Peyer's patch (tissue), 4 donors: ENCODE measurements around the gene PRKCA.

Experiments
- POLR2A ChIP-seq, 2 donors: fragments of 450-650 bp; IDR thresholded peaks; one replicate each; pipeline ENCODE4 v1.5.1; 2017; ENCODE audit warnings: antibody characterized with exemption in 2 of 2, mild to moderate bottlenecking in 2 of 2, moderate library complexity in 2 of 2
- TF ChIP-seq, protein P1 (sequence below), 6 experiments: fragments of 450-650 bp in 4 of 6; fragments of 200-600 bp in 2 of 6; sonication (generic) in 1 of 6; IDR thresholded peaks; one replicate each; pipeline ENCODE4 v1.5.1; 2017 to 2019; ENCODE audit warnings: antibody characterized with exemption in 6 of 6, mild to moderate bottlenecking in 3 of 6, moderate library complexity in 1 of 6

- TF ChIP-seq, protein P1, sequence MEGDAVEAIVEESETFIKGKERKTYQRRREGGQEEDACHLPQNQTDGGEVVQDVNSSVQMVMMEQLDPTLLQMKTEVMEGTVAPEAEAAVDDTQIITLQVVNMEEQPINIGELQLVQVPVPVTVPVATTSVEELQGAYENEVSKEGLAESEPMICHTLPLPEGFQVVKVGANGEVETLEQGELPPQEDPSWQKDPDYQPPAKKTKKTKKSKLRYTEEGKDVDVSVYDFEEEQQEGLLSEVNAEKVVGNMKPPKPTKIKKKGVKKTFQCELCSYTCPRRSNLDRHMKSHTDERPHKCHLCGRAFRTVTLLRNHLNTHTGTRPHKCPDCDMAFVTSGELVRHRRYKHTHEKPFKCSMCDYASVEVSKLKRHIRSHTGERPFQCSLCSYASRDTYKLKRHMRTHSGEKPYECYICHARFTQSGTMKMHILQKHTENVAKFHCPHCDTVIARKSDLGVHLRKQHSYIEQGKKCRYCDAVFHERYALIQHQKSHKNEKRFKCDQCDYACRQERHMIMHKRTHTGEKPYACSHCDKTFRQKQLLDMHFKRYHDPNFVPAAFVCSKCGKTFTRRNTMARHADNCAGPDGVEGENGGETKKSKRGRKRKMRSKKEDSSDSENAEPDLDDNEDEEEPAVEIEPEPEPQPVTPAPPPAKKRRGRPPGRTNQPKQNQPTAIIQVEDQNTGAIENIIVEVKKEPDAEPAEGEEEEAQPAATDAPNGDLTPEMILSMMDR (IDR thresholded peaks at IDR 0.05): no peak
- TF ChIP-seq POLR2A (IDR thresholded peaks at IDR 0.05): no peak
Measured at GRCh38 chr17:66398059-66398458, 95.6 kb downstream of the PRKCA start.
